AG04449 (cell line): ENCODE results near the gene DNM3.
"Not testable (repeated sequence)": the region's sequence is repeated elsewhere in the genome, so short reads cannot be mapped to it uniquely, and the experiment has no call there.

Experiments
- CTCF ChIA-PET: fragments of 350-600 bp; formaldehyde crosslinking; extraction: SDS; loops from one replicate; lab custom pipeline; 2021; ENCODE audit warnings: antibody characterized with exemption; lab: Yijun Ruan, JAX
- POLR2A ChIA-PET: fragments of 400-600, 350-600 bp; formaldehyde crosslinking; extraction: SDS; loops from one replicate; lab custom pipeline; 2020; ENCODE audit warnings: antibody characterized with exemption, inconsistent platforms; lab: Yijun Ruan, JAX
- DNase-seq: peaks from one replicate; pipeline ENCODE4 v3.0.0-alpha.2; 2010; ENCODE audit warnings: low read depth, low spot score
- H3K4me3 ChIP-seq: 2 replicates; pipeline ENCODE4 v1.5.1; 2011; ENCODE audit warnings: low read depth, mild to moderate bottlenecking, control low read depth, low read length
- TF ChIP-seq, protein P1 (sequence below): IDR thresholded peaks from one replicate; pipeline ENCODE4 v1.5.1; 2011; ENCODE audit warnings: mild to moderate bottlenecking, moderate library complexity, low read length, control low read depth, inconsistent platforms; ENCODE audit not compliant: insufficient read depth; ENCODE audit errors: missing control alignments

DNM3 gene

DNA sequence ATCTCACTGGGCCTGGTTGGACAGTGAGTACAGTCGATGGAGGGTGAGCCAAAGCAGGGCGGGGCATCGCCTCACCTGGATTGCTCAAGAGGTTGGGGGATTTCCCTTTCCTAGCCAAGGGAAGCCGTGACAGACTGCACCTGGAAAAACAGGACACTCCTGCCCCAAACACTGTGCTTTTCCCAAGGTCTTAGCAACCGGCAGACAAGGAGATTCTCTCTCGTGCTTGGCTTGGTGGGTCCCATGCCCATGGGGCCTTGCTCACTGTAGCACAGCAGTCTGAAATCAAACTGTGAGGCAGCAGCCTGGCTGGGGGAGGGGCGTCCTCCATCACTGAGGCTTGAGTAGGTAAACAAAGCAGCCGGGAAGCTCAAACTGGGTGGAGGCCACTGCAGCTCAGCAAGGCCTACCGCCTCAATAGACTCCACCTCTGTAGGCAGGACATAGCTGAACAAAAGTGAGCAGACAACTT is 590.5 kb downstream of the DNM3 start:
- ChIA-PET POLR2A (no interaction called here), CTCF (interaction anchor here (1.2 to 10.2 kb wide), 5 partner anchors 12 to 430 kb away, joined by 3 to 193 read pairs (median 3); partner anchors contain the start of gene PIGC)
- TF ChIP-seq, protein P1, sequence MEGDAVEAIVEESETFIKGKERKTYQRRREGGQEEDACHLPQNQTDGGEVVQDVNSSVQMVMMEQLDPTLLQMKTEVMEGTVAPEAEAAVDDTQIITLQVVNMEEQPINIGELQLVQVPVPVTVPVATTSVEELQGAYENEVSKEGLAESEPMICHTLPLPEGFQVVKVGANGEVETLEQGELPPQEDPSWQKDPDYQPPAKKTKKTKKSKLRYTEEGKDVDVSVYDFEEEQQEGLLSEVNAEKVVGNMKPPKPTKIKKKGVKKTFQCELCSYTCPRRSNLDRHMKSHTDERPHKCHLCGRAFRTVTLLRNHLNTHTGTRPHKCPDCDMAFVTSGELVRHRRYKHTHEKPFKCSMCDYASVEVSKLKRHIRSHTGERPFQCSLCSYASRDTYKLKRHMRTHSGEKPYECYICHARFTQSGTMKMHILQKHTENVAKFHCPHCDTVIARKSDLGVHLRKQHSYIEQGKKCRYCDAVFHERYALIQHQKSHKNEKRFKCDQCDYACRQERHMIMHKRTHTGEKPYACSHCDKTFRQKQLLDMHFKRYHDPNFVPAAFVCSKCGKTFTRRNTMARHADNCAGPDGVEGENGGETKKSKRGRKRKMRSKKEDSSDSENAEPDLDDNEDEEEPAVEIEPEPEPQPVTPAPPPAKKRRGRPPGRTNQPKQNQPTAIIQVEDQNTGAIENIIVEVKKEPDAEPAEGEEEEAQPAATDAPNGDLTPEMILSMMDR, result no peak
- H3K4me3 ChIP-seq, result no peak overlapping the region
- DNase-seq, result no peak

DNA sequence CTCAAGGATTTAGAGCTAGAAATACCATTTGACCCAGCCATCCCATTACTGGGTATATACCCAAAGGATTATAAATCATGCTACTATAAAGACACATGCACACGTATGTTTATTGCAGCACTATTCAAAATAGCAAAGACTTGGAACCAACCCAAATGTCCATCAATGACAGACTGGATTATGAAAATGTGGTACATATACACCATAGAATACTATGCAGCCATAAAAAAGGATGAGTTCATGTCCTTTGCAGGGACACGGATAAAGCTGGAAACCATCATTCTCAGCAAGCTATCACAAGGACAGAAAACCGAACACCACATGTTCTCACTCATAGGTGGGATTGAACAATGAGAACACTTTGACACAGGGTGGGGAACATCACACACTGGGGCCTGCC is 595.9 kb downstream of the DNM3 start:
- CTCF ChIA-PET, result interaction anchor here (1.1 kb wide), 1 partner anchor 434 kb away, joined by 5 read pairs; no protein-coding TSS in a partner anchor
- POLR2A ChIA-PET, result not testable (repeated sequence)

DNA sequence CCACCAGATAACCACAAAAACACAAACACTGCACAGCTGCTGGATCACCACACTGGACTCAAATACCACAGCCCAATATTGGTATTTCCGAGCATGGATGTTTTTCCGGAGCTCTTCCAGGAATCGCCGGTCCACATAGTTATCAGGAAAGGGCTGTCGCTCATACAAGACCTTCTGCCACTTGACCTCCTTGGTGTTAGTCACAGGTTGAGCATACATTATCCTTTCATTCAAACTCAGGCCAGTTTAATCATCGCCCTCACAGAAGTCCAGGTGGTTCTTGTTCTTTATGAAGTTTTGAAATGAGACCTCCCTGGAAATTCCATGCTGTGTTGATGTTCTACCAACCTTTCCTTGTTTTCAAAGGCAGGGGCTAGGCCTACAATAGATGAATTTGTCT is 601.1 kb downstream of the DNM3 start:
- TF ChIP-seq, protein P1, result no peak
- POLR2A ChIA-PET, result no interaction called here
- no peak overlapping the region for H3K4me3 ChIP-seq
- CTCF ChIA-PET, result interaction anchor here (1.2 to 6.5 kb wide), 10 partner anchors 9 to 641 kb away, joined by 3 to 77 read pairs (median 8); no protein-coding TSS in a partner anchor
- DNase-seq, result no peak

More for the DNA sequence above, 595.9 kb downstream of the DNM3 start:
- H3K4me3 ChIP-seq, DNase-seq: not testable (repeated sequence)

DNA sequence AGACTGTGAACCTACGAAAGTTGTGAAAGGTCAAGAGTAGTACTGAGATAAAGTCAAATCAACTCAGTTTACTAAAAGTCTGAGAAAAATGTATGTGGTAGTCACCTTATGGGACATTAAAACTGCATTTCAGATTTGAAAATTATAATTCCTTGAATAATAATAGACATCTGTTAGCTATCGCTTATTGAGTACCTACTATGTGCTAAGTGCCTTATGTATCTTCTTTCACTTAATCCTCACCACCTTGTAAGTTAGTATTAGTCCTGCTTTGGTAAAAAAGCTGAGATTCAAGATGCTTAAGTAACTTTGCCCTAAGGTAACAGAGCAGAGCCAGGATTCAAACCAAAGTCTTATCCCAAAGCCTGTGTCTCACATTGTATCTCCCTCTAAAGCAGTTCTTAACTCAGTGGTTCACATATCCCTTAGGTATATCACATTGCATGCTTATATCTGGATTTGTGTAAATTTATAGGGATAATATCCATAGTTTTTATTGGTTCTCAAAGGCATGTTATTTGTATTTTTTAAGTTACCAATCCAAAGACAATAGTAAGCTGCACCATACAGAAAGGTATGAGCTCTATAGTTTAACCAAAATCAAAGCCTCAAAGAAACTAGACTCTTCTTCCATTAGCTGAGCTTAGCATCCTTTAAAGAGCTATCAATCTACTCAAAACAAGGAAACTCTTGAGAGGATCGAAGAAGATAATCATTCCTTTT is 601.7 kb downstream of the DNM3 start:
- H3K4me3 ChIP-seq, result peak overlapping the region; percentile 89
- DNase-seq, result no peak
- CTCF ChIA-PET, result interaction anchor here (1.0 to 6.5 kb wide), 17 partner anchors 9 to 642 kb away, joined by 3 to 77 read pairs (median 4); no protein-coding TSS in a partner anchor
- POLR2A ChIA-PET, result no interaction called here
- TF ChIP-seq, protein P1, result no peak

DNA sequence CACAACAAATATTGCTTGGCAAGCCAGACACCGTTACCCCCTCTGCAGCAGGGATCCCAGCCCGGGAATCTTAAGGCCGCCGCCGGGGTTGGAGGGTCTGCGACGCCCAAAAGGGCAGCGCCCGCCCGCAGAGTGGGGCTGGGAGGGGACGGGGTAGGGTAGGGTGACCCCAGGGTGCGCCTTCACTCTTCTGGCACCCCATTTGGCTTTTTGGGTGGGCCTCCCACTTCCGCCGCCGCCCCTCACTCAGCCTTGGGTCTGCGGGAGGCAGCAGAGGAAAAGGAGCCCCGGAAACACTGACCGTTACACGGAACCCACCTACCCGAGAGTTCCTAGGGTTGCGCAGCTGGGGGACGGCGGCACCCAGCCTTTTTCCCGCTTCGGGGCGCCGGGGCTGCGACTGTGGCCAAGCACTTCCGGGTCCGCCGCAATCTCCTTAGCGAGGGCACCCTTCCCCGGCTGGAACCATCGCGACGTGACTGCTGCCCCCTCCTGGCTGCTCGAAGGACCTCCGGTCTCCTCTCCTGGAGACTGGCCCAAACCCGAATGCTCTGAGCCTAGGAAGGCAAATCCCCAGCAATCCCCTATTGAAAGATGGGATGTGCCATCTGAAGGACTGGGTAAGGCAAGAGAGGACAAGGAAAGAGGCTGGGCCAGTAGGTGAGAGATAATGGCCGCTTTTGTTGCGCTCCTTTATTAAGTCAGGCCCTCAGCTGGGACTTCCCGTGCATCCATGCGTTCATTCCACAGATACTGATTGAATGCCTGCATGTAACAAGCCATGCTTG is 602.6 kb downstream of the DNM3 start, which contains the start of gene PIGC:
Gene PIGC (minus strand): TSS at position 404 of the 788 bp plus-strand sequence. CDS start 1,447 bp downstream, outside the sequence.
- ChIA-PET CTCF (interaction anchor here (0.7 to 6.5 kb wide), 38 partner anchors 9 to 642 kb away, joined by 3 to 77 read pairs (median 4); no protein-coding TSS in a partner anchor), POLR2A (no interaction called here)
- no peak for DNase-seq
- peak within 1 kb of the TSS; percentile 89 for H3K4me3 ChIP-seq
- TF ChIP-seq, protein P1, result peak; percentile 98

DNA sequence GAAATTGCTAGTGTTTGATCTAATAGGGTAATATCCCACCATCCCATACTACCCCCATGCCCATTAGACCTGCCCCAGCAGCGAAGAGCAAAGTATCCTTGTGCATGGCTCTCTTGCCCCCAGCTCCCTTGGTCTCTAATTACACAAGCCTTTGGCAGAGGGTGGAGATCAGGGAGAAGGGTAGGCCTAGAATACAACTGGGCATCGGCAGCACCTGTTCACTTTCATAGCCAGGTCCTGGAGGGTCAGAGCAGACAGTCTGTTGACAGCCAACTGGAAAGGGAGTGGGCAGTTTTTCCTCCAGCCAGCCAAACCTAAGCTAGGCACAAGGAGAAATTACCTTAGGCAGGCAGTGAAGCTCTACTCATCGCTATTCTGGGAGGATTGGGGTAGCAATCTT is 605.2 kb downstream of the DNM3 start:
- DNase-seq, result no peak
- H3K4me3 ChIP-seq, result no peak overlapping the region
- TF ChIP-seq, protein P1, result no peak
- POLR2A ChIA-PET, result no interaction called here
- CTCF ChIA-PET, result interaction anchor here (0.6 to 6.5 kb wide), 3 partner anchors 20 to 645 kb away, joined by 3 to 77 read pairs (median 4); no protein-coding TSS in a partner anchor
